ENCODE results near the gene DHDH. TPM values are rescaled to one million over a fixed set of nuclear protein-coding genes. Genes with fewer than 3 reads are reported as not detected.

The DHDH gene
- total and polyA plus RNA-seq, 2 of the 13 experiments (the other 11 are each of a cell fraction or from before 2014, with no cell fraction given), result 0.13 to 0.91 TPM

GRCh38 chr19:48970923-48971395 lies 37.5 kb downstream of the DHDH start (continued):
- TF ChIP-seq STAT6 (CRISPR knock-in tag; IDR thresholded peaks at IDR 0.05; ENCODE audit: borderline replicate concordance) (no peak), E2F2 (CRISPR knock-in tag; IDR thresholded peaks at IDR 0.05; ENCODE audit: borderline replicate concordance) (no peak), SNAPC2 (CRISPR knock-in tag; IDR thresholded peaks at IDR 0.05) (0 out of 2 replicates have a peak, but pooled peaks have one; percentile 53), PHF5A (CRISPR knock-in tag; IDR thresholded peaks at IDR 0.05; ENCODE audit: low read depth, unreplicated experiment) (no peak), HNF1A (IDR thresholded peaks at IDR 0.05; ENCODE audit: low read depth) (no peak), HNF1A (CRISPR knock-in tag; IDR thresholded peaks at IDR 0.05; ENCODE audit: borderline replicate concordance) (no peak), ZNF564 (CRISPR knock-in tag; IDR thresholded peaks at IDR 0.05) (no peak), SALL2 (CRISPR knock-in tag; IDR thresholded peaks at IDR 0.05) (0 out of 2 replicates have a peak, but pooled peaks have one; percentile 2), POLR2AphosphoS2 (IDR thresholded peaks at IDR 0.05; ENCODE audit: low read depth, low read length) (no peak), KDM6A (CRISPR knock-in tag; IDR thresholded peaks at IDR 0.05; ENCODE audit: low read depth) (no peak), SP5 (CRISPR knock-in tag; IDR thresholded peaks at IDR 0.05; ENCODE audit: borderline replicate concordance, low read depth) (no peak), RFXANK (CRISPR knock-in tag; IDR thresholded peaks at IDR 0.05) (no peak), REL (CRISPR knock-in tag; conservative IDR thresholded peaks at IDR 0.05) (no peak), ZNF766 (CRISPR knock-in tag; IDR thresholded peaks at IDR 0.05; ENCODE audit: borderline replicate concordance) (no peak), ZNF510 (CRISPR knock-in tag; IDR thresholded peaks at IDR 0.05; ENCODE audit: low read depth) (no peak), TOPORS (CRISPR knock-in tag; IDR thresholded peaks at IDR 0.05) (no peak), ZNF790 (CRISPR knock-in tag; IDR thresholded peaks at IDR 0.05; ENCODE audit: borderline replicate concordance) (no peak), NRL (CRISPR knock-in tag; IDR thresholded peaks at IDR 0.05; ENCODE audit: borderline replicate concordance) (no peak), ELF1 (CRISPR knock-in tag; IDR thresholded peaks at IDR 0.05) (no peak), AGO2 (optimal IDR thresholded peaks at IDR 0.05; ENCODE audit: low read depth, low read length) (no peak)
- TF ChIP-seq, protein P1, sequence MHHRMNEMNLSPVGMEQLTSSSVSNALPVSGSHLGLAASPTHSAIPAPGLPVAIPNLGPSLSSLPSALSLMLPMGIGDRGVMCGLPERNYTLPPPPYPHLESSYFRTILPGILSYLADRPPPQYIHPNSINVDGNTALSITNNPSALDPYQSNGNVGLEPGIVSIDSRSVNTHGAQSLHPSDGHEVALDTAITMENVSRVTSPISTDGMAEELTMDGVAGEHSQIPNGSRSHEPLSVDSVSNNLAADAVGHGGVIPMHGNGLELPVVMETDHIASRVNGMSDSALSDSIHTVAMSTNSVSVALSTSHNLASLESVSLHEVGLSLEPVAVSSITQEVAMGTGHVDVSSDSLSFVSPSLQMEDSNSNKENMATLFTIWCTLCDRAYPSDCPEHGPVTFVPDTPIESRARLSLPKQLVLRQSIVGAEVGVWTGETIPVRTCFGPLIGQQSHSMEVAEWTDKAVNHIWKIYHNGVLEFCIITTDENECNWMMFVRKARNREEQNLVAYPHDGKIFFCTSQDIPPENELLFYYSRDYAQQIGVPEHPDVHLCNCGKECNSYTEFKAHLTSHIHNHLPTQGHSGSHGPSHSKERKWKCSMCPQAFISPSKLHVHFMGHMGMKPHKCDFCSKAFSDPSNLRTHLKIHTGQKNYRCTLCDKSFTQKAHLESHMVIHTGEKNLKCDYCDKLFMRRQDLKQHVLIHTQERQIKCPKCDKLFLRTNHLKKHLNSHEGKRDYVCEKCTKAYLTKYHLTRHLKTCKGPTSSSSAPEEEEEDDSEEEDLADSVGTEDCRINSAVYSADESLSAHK (CRISPR knock-in tag; IDR thresholded peaks at IDR 0.05; ENCODE audit: borderline replicate concordance), result no peak
